A673 (cell line): ENCODE results near the gene RPS2.

Experiments used
- EZH2 ChIP-seq: fragments of 200-600 bp; sonication (generic); IDR thresholded peaks from 2 replicates; pipeline ENCODE4 v1.6.1; 2017; ENCODE audit warnings: borderline replicate concordance, low read depth, mild to moderate bottlenecking, mixed read lengths, antibody characterized with exemption, low read length; ENCODE audit not compliant: poor library complexity, severe bottlenecking
- TF ChIP-seq, protein P1 (sequence below): fragments of 300-800, 200-600 bp; sonication (generic); conservative IDR thresholded peaks from 2 replicates; pipeline ENCODE4 v1.5.1; 2017; ENCODE audit warnings: low read depth, mild to moderate bottlenecking, antibody characterized with exemption, low read length, moderate library complexity, mixed read lengths

DNA sequence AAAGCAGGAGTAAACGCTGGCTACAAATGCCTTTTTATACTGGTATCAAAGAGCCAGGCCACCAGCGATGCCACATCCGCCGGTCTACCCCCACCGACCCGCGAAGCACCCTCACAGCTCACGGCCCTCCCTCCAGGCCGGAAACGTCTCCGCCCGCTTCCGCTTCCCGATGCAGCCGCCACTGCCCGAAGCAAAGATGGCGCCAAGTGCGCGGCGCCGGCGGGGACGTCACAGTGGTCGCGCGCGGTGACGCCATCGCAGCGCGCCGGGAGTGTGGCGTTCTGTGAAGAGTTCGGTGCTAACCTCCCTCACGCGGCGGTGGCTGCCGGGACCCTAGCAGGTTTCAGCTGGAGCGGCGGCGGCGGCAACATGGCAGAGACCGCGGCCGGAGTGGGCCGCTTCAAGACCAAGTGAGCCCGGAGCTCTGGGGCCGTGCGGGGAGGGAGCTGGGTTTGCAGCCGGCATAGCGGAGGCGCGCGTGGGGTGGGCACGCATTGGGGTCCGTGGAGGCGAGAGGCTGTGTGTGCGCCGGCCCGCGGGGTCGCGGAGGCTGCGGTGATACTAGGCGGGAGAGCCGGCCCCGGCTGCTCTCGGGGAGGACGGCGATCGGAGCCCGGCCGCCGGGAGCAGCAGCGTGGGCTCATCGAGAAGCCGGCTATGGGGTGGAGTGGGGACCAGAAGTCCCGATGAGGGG lies 7.3 kb upstream of the RPS2 start, which contains the start of gene TBL3:
- no peak for TF ChIP-seq EZH2
- TF ChIP-seq, protein P1, sequence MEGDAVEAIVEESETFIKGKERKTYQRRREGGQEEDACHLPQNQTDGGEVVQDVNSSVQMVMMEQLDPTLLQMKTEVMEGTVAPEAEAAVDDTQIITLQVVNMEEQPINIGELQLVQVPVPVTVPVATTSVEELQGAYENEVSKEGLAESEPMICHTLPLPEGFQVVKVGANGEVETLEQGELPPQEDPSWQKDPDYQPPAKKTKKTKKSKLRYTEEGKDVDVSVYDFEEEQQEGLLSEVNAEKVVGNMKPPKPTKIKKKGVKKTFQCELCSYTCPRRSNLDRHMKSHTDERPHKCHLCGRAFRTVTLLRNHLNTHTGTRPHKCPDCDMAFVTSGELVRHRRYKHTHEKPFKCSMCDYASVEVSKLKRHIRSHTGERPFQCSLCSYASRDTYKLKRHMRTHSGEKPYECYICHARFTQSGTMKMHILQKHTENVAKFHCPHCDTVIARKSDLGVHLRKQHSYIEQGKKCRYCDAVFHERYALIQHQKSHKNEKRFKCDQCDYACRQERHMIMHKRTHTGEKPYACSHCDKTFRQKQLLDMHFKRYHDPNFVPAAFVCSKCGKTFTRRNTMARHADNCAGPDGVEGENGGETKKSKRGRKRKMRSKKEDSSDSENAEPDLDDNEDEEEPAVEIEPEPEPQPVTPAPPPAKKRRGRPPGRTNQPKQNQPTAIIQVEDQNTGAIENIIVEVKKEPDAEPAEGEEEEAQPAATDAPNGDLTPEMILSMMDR: no peak
